H1 (cell line): ENCODE measurements around the gene ADAM23. TPM values are rescaled to one million over a fixed set of nuclear protein-coding genes. Genes with fewer than 3 reads are reported as not detected.

Source experiments
- EP300 ChIP-seq, 2 experiments: IDR thresholded peaks; 1 replicate in 1 of 2; 2 replicates in 1 of 2; pipeline ENCODE4 v1.6.1; 2011 to 2012; ENCODE audit warnings: low read depth in 2 of 2, low read length in 2 of 2, mild to moderate bottlenecking in 2 of 2, borderline replicate concordance in 1 of 2, inconsistent platforms in 1 of 2, moderate library complexity in 1 of 2
- TAF1 ChIP-seq: IDR thresholded peaks from 2 replicates; pipeline ENCODE4 v1.6.1; 2011; ENCODE audit warnings: mild to moderate bottlenecking, low read depth, low read length
- polyA plus RNA-seq, 7 experiments: library from polyadenylated mRNA; depleted of rRNA in 3 of 7; stranded (reverse) in 5 of 7; unstranded in 2 of 7; fragments of >200 nt in 5 of 7; fragments of 200-250 nt in 2 of 7; gene quantifications; 1 replicate in 5 of 7; 2 replicates in 1 of 7; 4 replicates in 1 of 7; pipeline versions ENCODE4 v1.2.1 to v1.2.3, GENCODE V29; 2011 to 2013; ENCODE audit warnings: missing spikeins in 2 of 7, mixed read lengths in 2 of 7
- total RNA-seq: library from RNA; stranded (reverse); fragmentation: NEBNext Ultra II Directional; extraction: Animal tissue kit (Norgen Biotek cat#: 25700); gene quantifications from 2 replicates; pipeline ENCODE4 v1.2.1, GENCODE V29; 2021
- TF ChIP-seq, protein P1 (sequence below): fragments of 300-600 bp; sonication (generic); IDR thresholded peaks from 2 replicates; pipeline ENCODE4 v1.7.1; 2012; ENCODE audit warnings: low read length, moderate library complexity, mild to moderate bottlenecking, inconsistent platforms; ENCODE audit not compliant: insufficient replicate concordance

Gene ADAM23
- total and polyA plus RNA-seq, 2 of the 8 experiments (the other 6 are each of a cell fraction or from before 2014, with no cell fraction given) = 9.9 to 20.8 TPM

DNA sequence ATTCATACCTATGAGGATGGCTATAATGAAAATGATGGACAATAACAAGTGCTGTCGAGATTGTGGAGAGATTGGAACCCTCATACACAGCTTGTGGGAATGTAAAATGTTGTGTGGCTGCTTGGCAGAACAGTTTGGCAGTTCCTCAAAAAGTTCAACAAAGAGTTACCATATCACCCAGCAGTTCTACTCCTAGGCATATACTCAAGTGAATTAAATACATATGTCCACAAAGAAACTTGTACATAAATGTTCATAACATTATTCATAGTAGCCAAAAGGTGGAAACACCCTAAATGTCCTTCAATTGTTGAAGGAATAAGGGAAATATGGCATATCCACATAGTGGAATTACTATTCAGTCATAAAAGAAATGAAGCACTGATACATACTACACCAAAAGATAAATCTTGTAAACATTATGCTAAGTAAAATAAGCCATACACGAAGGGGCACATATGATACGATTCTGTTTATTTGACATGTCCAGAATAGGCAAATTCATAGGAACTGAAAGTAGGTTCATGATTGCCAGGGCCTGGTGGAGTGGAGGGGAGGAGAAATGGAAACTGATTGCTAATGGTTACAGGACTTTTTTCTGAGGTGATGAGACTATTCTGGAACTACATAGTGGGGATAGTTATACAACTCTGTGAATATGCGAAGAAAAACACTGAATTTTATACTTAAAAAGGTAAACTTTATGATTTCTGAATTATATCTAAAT lies 92.1 kb downstream of the ADAM23 start (continued):
- TF ChIP-seq EP300 (IDR thresholded peaks at IDR 0.05; ENCODE audit: borderline replicate concordance in 1 of 2, low read depth in 2 of 2, low read length in 2 of 2) (no peak), TAF1 (no peak)
- TF ChIP-seq, protein P1, sequence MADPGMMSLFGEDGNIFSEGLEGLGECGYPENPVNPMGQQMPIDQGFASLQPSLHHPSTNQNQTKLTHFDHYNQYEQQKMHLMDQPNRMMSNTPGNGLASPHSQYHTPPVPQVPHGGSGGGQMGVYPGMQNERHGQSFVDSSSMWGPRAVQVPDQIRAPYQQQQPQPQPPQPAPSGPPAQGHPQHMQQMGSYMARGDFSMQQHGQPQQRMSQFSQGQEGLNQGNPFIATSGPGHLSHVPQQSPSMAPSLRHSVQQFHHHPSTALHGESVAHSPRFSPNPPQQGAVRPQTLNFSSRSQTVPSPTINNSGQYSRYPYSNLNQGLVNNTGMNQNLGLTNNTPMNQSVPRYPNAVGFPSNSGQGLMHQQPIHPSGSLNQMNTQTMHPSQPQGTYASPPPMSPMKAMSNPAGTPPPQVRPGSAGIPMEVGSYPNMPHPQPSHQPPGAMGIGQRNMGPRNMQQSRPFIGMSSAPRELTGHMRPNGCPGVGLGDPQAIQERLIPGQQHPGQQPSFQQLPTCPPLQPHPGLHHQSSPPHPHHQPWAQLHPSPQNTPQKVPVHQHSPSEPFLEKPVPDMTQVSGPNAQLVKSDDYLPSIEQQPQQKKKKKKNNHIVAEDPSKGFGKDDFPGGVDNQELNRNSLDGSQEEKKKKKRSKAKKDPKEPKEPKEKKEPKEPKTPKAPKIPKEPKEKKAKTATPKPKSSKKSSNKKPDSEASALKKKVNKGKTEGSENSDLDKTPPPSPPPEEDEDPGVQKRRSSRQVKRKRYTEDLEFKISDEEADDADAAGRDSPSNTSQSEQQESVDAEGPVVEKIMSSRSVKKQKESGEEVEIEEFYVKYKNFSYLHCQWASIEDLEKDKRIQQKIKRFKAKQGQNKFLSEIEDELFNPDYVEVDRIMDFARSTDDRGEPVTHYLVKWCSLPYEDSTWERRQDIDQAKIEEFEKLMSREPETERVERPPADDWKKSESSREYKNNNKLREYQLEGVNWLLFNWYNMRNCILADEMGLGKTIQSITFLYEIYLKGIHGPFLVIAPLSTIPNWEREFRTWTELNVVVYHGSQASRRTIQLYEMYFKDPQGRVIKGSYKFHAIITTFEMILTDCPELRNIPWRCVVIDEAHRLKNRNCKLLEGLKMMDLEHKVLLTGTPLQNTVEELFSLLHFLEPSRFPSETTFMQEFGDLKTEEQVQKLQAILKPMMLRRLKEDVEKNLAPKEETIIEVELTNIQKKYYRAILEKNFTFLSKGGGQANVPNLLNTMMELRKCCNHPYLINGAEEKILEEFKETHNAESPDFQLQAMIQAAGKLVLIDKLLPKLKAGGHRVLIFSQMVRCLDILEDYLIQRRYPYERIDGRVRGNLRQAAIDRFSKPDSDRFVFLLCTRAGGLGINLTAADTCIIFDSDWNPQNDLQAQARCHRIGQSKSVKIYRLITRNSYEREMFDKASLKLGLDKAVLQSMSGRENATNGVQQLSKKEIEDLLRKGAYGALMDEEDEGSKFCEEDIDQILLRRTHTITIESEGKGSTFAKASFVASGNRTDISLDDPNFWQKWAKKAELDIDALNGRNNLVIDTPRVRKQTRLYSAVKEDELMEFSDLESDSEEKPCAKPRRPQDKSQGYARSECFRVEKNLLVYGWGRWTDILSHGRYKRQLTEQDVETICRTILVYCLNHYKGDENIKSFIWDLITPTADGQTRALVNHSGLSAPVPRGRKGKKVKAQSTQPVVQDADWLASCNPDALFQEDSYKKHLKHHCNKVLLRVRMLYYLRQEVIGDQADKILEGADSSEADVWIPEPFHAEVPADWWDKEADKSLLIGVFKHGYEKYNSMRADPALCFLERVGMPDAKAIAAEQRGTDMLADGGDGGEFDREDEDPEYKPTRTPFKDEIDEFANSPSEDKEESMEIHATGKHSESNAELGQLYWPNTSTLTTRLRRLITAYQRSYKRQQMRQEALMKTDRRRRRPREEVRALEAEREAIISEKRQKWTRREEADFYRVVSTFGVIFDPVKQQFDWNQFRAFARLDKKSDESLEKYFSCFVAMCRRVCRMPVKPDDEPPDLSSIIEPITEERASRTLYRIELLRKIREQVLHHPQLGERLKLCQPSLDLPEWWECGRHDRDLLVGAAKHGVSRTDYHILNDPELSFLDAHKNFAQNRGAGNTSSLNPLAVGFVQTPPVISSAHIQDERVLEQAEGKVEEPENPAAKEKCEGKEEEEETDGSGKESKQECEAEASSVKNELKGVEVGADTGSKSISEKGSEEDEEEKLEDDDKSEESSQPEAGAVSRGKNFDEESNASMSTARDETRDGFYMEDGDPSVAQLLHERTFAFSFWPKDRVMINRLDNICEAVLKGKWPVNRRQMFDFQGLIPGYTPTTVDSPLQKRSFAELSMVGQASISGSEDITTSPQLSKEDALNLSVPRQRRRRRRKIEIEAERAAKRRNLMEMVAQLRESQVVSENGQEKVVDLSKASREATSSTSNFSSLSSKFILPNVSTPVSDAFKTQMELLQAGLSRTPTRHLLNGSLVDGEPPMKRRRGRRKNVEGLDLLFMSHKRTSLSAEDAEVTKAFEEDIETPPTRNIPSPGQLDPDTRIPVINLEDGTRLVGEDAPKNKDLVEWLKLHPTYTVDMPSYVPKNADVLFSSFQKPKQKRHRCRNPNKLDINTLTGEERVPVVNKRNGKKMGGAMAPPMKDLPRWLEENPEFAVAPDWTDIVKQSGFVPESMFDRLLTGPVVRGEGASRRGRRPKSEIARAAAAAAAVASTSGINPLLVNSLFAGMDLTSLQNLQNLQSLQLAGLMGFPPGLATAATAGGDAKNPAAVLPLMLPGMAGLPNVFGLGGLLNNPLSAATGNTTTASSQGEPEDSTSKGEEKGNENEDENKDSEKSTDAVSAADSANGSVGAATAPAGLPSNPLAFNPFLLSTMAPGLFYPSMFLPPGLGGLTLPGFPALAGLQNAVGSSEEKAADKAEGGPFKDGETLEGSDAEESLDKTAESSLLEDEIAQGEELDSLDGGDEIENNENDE = no peak
